GM18951 (cell line): ENCODE data around the gene CEP170B.
"Not testable (repeated sequence)": the region's sequence is repeated elsewhere in the genome, so short reads cannot be mapped to it uniquely, and the experiment has no call there.

Experiments used
- POLR2A ChIP-seq: IDR thresholded peaks from 4 replicates; pipeline ENCODE4 v1.6.1; 2011; ENCODE audit warnings: mild to moderate bottlenecking; ENCODE audit not compliant: insufficient read length, insufficient read depth; ENCODE audit errors: extremely low read depth
- in situ Hi-C: fragments of 300-500 bp; cut with MboI; formaldehyde crosslinking; loops from one replicate; pipeline ENCODE4 v1.12.0; 2022; ENCODE audit warnings: low sequenced_read_pairs, mixed read lengths, inconsistent platforms; ENCODE audit not compliant: unreplicated experiment

CEP170B gene

GRCh38 chr14:104897330-104898194 lies 32.5 kb downstream of the CEP170B start:
- no peak for TF ChIP-seq POLR2A
- in situ Hi-C loops = no loop called here

GRCh38 chr14:104898195-104898558 lies 33.1 kb downstream of the CEP170B start:
- in situ Hi-C loops = no loop called here
- TF ChIP-seq POLR2A = no peak

GRCh38 chr14:104898870-104899510 lies 33.9 kb downstream of the CEP170B start:
- TF ChIP-seq POLR2A = no peak
- in situ Hi-C loops = no loop called here

- TF ChIP-seq POLR2A = no peak
- in situ Hi-C loops = no loop called here
Observed at GRCh38 chr14:104899781-104900180, 34.7 kb downstream of the CEP170B start.

- no peak for TF ChIP-seq POLR2A
Observed at GRCh38 chr14:104900639-104901512, 35.8 kb downstream of the CEP170B start.

GRCh38 chr14:104903990-104904389 lies 38.9 kb downstream of the CEP170B start:
- no peak for TF ChIP-seq POLR2A
- in situ Hi-C loops = no loop called here

More at GRCh38 chr14:104900639-104901512, 35.8 kb downstream of the CEP170B start:
- in situ Hi-C loops = no loop called here

- in situ Hi-C loops = not testable (repeated sequence)
Observed at GRCh38 chr14:104904650-104905578, 39.8 kb downstream of the CEP170B start.

- in situ Hi-C loops = not testable (repeated sequence)
Observed at GRCh38 chr14:104905579-104905933, 40.5 kb downstream of the CEP170B start.

GRCh38 chr14:104908303-104908702 lies 43.2 kb downstream of the CEP170B start:
- in situ Hi-C loops = no loop called here
- TF ChIP-seq POLR2A = no peak

- TF ChIP-seq POLR2A = no peak
- in situ Hi-C loops = no loop called here
Observed at GRCh38 chr14:104912053-104912452, 47.0 kb downstream of the CEP170B start.

GRCh38 chr14:104913435-104913834 lies 48.4 kb downstream of the CEP170B start:
- in situ Hi-C loops = no loop called here
- TF ChIP-seq POLR2A = no peak

- in situ Hi-C loops = no loop called here
- TF ChIP-seq POLR2A = no peak
Observed at GRCh38 chr14:104917116-104917515, 52.0 kb downstream of the CEP170B start.

- in situ Hi-C loops = no loop called here
- TF ChIP-seq POLR2A = no peak
Observed at GRCh38 chr14:104917993-104918392, 52.9 kb downstream of the CEP170B start.

- in situ Hi-C loops = not testable (repeated sequence)
Observed at GRCh38 chr14:104919152-104919992, 54.3 kb downstream of the CEP170B start.
